HepG2 (cell line): ENCODE results near the gene RABGAP1. TPM values are rescaled to one million over a fixed set of nuclear protein-coding genes. Genes with fewer than 3 reads are reported as not detected.
A peak's percentile ranks its signal among the peaks of the same experiment; 100 is the strongest.

ENCODE experiments used
- ATF7-NPFF ChIP-seq: sonication (generic); formaldehyde crosslinking; IDR thresholded peaks from 2 replicates; pipeline ENCODE4 v1.8.1; 2023; ENCODE audit warnings: mild to moderate bottlenecking, low read depth, missing genetic modification reagents, moderate library complexity
- FOXA1 ChIP-seq, 2 experiments: fragments of 450-650 bp in 1 of 2; sonication (generic) in 1 of 2; formaldehyde crosslinking in 1 of 2; IDR thresholded peaks; 2 replicates each; pipeline versions ENCODE4 v1.4.0 to v1.6.1; 2016 to 2020; ENCODE audit warnings: missing genetic modification reagents in 1 of 2
- KDM3A ChIP-seq: IDR thresholded peaks from 2 replicates; pipeline ENCODE4 v1.6.1; 2018; ENCODE audit warnings: low read depth, missing compliant biosample characterization
- KDM5A ChIP-seq: fragments of 200-600 bp; sonication (generic); IDR thresholded peaks from 2 replicates; pipeline ENCODE4 v1.7.0; 2018; ENCODE audit warnings: antibody characterized with exemption, mild to moderate bottlenecking, low read length, borderline replicate concordance
- MYC ChIP-seq: sonication (generic); formaldehyde crosslinking; IDR thresholded peaks from 2 replicates; pipeline ENCODE4 v1.9.0; 2021; ENCODE audit warnings: missing genetic modification reagents, borderline replicate concordance
- PHF21A ChIP-seq: sonication (generic); formaldehyde crosslinking; IDR thresholded peaks from 2 replicates; pipeline ENCODE4 v1.5.0; 2020; ENCODE audit warnings: mild to moderate bottlenecking, missing genetic modification reagents
- RFXANK ChIP-seq: IDR thresholded peaks from 2 replicates; pipeline ENCODE4 v1.6.1; 2016
- TAF1 ChIP-seq: sonication (generic); formaldehyde crosslinking; IDR thresholded peaks from 2 replicates; pipeline ENCODE4 v1.4.0; 2020; ENCODE audit warnings: missing genetic modification reagents
- TEAD3 ChIP-seq: optimal IDR thresholded peaks from 2 replicates; pipeline ENCODE3; 2016; ENCODE audit warnings: borderline replicate concordance
- ZNF510 ChIP-seq: sonication (generic); formaldehyde crosslinking; IDR thresholded peaks from 2 replicates; pipeline ENCODE4 v1.4.0; 2020; ENCODE audit warnings: low read depth, mild to moderate bottlenecking, missing genetic modification reagents
- ZNF724P ChIP-seq: sonication (generic); formaldehyde crosslinking; IDR thresholded peaks from 2 replicates; pipeline ENCODE4 v1.8.0; 2022; ENCODE audit warnings: missing genetic modification reagents, borderline replicate concordance
- ZNF761 ChIP-seq: sonication (generic); formaldehyde crosslinking; conservative IDR thresholded peaks from 2 replicates; pipeline ENCODE4 v1.4.0; 2020; ENCODE audit warnings: mild to moderate bottlenecking, missing genetic modification reagents
- ZNF766 ChIP-seq: sonication (generic); formaldehyde crosslinking; IDR thresholded peaks from 2 replicates; pipeline ENCODE4 v1.5.0; 2020; ENCODE audit warnings: missing genetic modification reagents, borderline replicate concordance
- ZZZ3 ChIP-seq: sonication (generic); formaldehyde crosslinking; IDR thresholded peaks from 2 replicates; pipeline ENCODE4 v1.4.0; 2020; ENCODE audit warnings: missing genetic modification reagents, mild to moderate bottlenecking, borderline replicate concordance
- polyA plus RNA-seq, 8 experiments: library from polyadenylated mRNA; depleted of rRNA in 3 of 8; stranded (reverse) in 7 of 8; unstranded in 1 of 8; fragments of >200 nt; fragmentation: Illumina TruSeq in 4 of 8; extraction: Trizol in 4 of 8; gene quantifications; 2 replicates each; pipeline versions ENCODE4 v1.2.1 to v1.2.3, GENCODE V29; 2011 to 2016; ENCODE audit warnings: low read depth in 4 of 8, missing spikeins in 1 of 8, mixed read lengths in 1 of 8; ENCODE audit not compliant: insufficient read depth in 1 of 8
- total RNA-seq, 5 experiments: library from RNA; depleted of rRNA; stranded (reverse); fragments of >200 nt; fragmentation: Illumina TruSeq; extraction: Trizol; gene quantifications; 2 replicates each; pipeline ENCODE4 v1.2.3, GENCODE V29; 2016; ENCODE audit warnings: low read depth in 1 of 5
- TF ChIP-seq, protein P1 (sequence below), 2 experiments: sonication (generic) in 1 of 2; formaldehyde crosslinking in 1 of 2; IDR thresholded peaks; 2 replicates each; pipeline versions ENCODE4 v1.4.0 to v1.6.1; 2018 to 2020; ENCODE audit warnings: missing genetic modification reagents in 2 of 2, borderline replicate concordance in 1 of 2, low read depth in 1 of 2, mild to moderate bottlenecking in 1 of 2, missing biosample characterization in 1 of 2
- TF ChIP-seq, protein P2 (sequence below): sonication (generic); formaldehyde crosslinking; IDR thresholded peaks from 2 replicates; pipeline ENCODE4 v1.5.1; 2020; ENCODE audit warnings: mild to moderate bottlenecking, missing genetic modification reagents, moderate library complexity
- TF ChIP-seq, protein P3 (sequence below): sonication (generic); formaldehyde crosslinking; IDR thresholded peaks from 2 replicates; pipeline ENCODE4 v1.4.0; 2020; ENCODE audit warnings: missing genetic modification reagents, mild to moderate bottlenecking, borderline replicate concordance
- TF ChIP-seq, protein P4 (sequence below): IDR thresholded peaks from 2 replicates; pipeline ENCODE4 v1.6.1; 2018; ENCODE audit warnings: missing genetic modification reagents

RABGAP1 gene
- total and polyA plus RNA-seq, 2 of the 13 experiments (the other 11 are each of a cell fraction or from before 2014, with no cell fraction given): 19.1 to 19.3 TPM

DNA sequence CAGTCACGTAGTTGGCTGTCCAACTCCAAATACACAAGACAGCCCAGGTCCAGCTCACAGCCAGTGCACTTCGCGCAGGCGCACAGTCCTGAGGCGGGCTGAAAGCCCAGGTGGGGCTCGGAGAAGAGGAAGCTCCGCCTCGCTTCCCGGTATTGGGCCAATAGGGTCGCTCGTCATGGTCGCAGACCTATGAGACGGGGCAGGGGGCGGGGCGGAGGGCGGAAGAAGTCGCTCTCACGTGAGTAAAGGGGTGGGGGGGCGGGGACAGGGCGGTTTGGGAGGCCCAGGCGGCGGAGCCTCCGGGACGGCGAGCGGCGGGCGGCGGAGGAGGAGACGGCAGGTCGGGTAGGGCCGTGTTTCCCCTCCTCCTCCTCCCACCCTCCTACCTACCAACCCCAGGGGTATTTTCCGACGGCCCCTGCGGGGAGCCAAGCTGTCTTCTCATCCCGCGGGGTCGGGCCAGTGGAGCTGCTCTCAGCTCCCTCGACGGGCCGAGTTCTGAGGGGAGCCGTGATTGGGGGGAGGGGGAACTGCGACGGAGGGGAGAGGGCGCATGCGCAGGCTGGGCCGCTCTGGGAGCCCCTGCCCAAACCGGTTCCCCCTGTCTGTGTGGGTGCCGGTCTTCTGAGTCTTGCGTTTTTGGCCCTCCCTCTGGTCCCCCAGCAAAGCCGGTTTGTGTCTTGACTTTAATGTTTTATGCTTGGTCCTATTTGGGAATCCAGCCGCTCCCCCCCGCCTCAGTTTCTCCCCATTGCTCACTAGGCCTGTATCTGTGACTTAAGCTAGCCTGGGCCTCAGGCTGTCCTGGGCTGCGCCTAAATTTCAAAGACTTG, at the start of gene RABGAP1 (continued):
- TF ChIP-seq MYC (CRISPR knock-in tag) (peak; percentile 59), ZNF724P (CRISPR knock-in tag) (0 out of 2 replicates have a peak, but pooled peaks have one; percentile 37), FOXA1 (IDR thresholded peaks at IDR 0.05) (no peak), FOXA1 (CRISPR knock-in tag; IDR thresholded peaks at IDR 0.05) (0 out of 2 replicates have a peak, but pooled peaks have one; percentile 31), ATF7-NPFF (CRISPR knock-in tag) (peak; percentile 40; the same call in 1 of the 2 replicates), KDM5A (peak; percentile 74; the same call in 1 of the 2 replicates), ZZZ3 (CRISPR knock-in tag) (0 out of 2 replicates have a peak, but pooled peaks have one; percentile 14), TAF1 (CRISPR knock-in tag) (peak; percentile 57), ZNF766 (CRISPR knock-in tag) (no peak), KDM3A (CRISPR knock-in tag) (0 out of 2 replicates have a peak, but pooled peaks have one; percentile 29), ZNF761 (0 out of 2 replicates have a peak, but pooled peaks have one; percentile 60), PHF21A (CRISPR knock-in tag) (no peak), RFXANK (CRISPR knock-in tag) (no peak), ZNF510 (0 out of 2 replicates have a peak, but pooled peaks have one; percentile 20), TEAD3 (peak; percentile 32)
- TF ChIP-seq, protein P1, sequence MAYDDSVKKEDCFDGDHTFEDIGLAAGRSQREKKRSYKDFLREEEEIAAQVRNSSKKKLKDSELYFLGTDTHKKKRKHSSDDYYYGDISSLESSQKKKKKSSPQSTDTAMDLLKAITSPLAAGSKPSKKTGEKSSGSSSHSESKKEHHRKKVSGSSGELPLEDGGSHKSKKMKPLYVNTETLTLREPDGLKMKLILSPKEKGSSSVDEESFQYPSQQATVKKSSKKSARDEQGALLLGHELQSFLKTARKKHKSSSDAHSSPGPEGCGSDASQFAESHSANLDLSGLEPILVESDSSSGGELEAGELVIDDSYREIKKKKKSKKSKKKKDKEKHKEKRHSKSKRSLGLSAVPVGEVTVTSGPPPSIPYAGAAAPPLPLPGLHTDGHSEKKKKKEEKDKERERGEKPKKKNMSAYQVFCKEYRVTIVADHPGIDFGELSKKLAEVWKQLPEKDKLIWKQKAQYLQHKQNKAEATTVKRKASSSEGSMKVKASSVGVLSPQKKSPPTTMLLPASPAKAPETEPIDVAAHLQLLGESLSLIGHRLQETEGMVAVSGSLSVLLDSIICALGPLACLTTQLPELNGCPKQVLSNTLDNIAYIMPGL (CRISPR knock-in tag; IDR thresholded peaks at IDR 0.05; ENCODE audit: borderline replicate concordance in 1 of 2, low read depth in 1 of 2): peak; percentile 27 to 33; a peak in 2 of 4 replicates
- TF ChIP-seq, protein P2, sequence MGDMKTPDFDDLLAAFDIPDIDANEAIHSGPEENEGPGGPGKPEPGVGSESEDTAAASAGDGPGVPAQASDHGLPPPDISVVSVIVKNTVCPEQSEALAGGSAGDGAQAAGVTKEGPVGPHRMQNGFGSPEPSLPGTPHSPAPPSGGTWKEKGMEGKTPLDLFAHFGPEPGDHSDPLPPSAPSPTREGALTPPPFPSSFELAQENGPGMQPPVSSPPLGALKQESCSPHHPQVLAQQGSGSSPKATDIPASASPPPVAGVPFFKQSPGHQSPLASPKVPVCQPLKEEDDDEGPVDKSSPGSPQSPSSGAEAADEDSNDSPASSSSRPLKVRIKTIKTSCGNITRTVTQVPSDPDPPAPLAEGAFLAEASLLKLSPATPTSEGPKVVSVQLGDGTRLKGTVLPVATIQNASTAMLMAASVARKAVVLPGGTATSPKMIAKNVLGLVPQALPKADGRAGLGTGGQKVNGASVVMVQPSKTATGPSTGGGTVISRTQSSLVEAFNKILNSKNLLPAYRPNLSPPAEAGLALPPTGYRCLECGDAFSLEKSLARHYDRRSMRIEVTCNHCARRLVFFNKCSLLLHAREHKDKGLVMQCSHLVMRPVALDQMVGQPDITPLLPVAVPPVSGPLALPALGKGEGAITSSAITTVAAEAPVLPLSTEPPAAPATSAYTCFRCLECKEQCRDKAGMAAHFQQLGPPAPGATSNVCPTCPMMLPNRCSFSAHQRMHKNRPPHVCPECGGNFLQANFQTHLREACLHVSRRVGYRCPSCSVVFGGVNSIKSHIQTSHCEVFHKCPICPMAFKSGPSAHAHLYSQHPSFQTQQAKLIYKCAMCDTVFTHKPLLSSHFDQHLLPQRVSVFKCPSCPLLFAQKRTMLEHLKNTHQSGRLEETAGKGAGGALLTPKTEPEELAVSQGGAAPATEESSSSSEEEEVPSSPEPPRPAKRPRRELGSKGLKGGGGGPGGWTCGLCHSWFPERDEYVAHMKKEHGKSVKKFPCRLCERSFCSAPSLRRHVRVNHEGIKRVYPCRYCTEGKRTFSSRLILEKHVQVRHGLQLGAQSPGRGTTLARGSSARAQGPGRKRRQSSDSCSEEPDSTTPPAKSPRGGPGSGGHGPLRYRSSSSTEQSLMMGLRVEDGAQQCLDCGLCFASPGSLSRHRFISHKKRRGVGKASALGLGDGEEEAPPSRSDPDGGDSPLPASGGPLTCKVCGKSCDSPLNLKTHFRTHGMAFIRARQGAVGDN (CRISPR knock-in tag): peak; percentile 84
- TF ChIP-seq, protein P3, sequence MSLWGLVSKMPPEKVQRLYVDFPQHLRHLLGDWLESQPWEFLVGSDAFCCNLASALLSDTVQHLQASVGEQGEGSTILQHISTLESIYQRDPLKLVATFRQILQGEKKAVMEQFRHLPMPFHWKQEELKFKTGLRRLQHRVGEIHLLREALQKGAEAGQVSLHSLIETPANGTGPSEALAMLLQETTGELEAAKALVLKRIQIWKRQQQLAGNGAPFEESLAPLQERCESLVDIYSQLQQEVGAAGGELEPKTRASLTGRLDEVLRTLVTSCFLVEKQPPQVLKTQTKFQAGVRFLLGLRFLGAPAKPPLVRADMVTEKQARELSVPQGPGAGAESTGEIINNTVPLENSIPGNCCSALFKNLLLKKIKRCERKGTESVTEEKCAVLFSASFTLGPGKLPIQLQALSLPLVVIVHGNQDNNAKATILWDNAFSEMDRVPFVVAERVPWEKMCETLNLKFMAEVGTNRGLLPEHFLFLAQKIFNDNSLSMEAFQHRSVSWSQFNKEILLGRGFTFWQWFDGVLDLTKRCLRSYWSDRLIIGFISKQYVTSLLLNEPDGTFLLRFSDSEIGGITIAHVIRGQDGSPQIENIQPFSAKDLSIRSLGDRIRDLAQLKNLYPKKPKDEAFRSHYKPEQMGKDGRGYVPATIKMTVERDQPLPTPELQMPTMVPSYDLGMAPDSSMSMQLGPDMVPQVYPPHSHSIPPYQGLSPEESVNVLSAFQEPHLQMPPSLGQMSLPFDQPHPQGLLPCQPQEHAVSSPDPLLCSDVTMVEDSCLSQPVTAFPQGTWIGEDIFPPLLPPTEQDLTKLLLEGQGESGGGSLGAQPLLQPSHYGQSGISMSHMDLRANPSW (CRISPR knock-in tag): no peak
- TF ChIP-seq, protein P4, sequence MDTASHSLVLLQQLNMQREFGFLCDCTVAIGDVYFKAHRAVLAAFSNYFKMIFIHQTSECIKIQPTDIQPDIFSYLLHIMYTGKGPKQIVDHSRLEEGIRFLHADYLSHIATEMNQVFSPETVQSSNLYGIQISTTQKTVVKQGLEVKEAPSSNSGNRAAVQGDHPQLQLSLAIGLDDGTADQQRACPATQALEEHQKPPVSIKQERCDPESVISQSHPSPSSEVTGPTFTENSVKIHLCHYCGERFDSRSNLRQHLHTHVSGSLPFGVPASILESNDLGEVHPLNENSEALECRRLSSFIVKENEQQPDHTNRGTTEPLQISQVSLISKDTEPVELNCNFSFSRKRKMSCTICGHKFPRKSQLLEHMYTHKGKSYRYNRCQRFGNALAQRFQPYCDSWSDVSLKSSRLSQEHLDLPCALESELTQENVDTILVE (CRISPR knock-in tag): 0 out of 2 replicates have a peak, but pooled peaks have one; percentile 25
